Retinal pigment epithelial cell (primary cell): Measurements from ENCODE around the gene CHRFAM7A.
"Not testable (repeated sequence)": the region's sequence is repeated elsewhere in the genome, so short reads cannot be mapped to it uniquely, and the experiment has no call there.

ENCODE experiments used
- DNase-seq: peaks from one replicate; pipeline ENCODE4 v3.0.0-alpha.2; 2010; ENCODE audit warnings: low read depth
- H3K4me3 ChIP-seq: 2 replicates; pipeline ENCODE4 v1.5.1; 2011; ENCODE audit warnings: mild to moderate bottlenecking, low read length, control low read depth, moderate library complexity

Gene CHRFAM7A

DNA sequence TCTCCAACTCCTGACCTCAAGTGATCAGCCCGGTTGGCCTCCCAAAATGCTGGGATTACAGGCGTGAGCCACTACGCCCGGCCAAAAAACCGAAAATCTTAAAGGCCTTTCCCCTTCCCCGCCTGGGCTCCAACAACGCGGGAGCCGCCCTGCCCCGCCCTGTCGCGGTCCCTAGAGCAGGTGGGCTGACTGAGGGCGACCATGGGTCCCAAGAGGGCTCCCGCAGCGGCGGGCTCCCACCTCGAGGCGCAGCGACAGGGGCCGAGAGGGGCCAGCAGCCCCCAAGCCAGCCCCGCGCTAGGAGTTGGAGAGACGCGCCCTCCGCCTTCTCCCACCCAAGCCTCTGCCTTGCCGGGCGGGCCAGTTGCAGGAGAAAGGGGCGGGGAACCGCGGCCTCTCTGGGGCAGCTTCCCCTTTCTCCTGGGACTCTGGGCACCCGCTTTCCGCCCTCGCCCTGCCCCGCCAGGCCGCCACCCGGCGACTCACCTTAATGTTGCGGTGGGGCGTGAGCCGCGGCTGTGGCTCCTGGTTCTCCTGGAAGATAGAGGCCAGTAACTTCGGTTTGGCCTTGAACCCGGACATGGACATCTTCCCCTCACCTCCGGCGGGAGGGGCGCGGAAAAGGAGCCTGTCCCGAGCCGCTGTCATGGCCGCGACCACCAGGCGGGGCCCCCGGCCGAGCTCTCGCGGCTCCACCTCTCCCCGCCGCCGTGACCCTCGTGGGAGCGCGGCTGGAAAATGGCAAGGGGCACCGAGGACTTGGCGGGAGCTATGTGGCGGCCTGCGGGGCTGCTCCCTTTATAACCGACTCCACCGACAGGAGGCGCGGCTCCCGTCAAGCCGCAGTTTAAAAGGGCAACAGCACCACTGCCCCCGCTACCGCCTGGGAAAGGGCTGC lies at the start of gene CHRFAM7A:
Gene CHRFAM7A, minus strand, starts transcription at position 775 of the 898 bp plus-strand sequence. CDS start 10,189 bp downstream, outside the sequence.
- not testable (repeated sequence) for DNase-seq, H3K4me3 ChIP-seq

DNA sequence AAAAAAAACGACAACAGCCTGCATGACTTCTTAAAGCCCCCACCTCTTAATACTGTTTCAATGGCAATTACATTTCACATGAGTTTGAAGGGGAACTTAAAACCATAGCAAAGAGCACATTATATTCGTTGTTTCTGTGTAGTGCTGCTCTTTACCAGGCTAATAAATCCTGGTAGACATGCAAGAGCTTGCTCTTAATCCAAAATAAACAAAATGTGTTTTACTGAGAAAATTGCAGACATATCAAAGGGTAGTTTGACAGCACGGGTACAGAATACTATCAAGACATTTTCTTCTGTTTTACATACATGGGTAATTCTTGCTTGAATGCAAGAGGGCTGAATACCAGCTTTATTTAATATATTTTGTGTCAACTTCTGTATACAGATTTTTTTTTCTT lies 45.0 kb upstream of the CHRFAM7A start:
- H3K4me3 ChIP-seq, DNase-seq: not testable (repeated sequence)

DNA sequence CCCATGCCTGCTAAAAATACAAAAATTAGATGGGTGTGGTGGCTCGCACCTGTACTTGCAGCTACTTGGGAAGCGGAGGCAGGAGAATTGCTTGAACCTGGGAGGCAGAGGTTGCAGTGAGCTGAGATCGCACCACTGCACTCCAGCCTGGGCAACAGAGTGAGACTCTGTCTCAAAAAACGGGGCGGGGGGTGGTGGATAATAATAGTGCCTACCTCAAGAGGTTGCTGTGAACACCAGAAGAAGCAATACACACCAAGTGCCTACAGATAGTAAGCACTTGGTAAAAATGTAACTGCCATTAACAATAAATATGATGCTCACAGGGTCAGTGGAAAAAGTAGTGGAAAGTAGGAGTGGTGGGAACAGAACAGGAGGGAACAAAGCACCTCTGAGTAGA lies 42.5 kb upstream of the CHRFAM7A start:
- not testable (repeated sequence) for H3K4me3 ChIP-seq, DNase-seq

DNA sequence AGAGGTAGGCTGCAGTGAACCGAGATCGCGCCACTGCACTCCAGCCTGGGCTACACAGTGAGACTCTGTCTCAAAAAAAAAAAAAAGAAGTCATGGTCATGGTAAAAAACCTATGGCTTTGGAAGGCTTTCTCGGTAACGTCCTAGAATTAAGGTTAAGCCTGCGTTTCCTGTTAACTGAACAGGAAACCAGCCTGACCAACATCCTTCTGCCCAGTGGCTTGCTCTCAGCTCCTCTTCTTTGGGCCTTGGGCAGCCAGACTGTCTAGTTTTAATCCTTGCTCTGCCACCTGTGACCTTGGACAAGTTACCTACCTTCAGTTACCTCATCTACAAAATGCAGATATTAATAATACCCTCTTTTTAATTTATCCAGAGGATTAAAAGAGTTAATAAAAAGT lies 27.4 kb upstream of the CHRFAM7A start:
- DNase-seq, H3K4me3 ChIP-seq: not testable (repeated sequence)

DNA sequence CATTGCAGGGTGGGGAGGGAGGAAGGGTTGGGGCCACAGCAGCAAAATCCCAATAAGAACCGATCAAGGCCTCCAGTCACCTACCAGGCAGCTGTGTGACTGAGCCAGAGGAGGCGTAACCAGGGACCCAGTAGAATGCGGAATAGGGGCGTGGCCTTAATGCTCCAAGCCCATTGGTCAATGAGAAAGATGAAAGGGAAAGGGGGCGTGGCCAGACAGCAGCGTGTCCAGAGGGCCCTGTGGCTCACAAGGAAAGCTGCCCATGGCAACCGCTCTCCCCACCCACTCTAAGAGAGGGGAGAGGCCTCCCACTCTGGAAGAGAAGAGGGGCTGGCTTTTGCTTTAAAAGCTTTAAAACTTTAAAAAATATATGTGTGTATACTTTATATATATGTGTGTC lies 20.8 kb upstream of the CHRFAM7A start, which contains the start of gene GOLGA8R:
Gene GOLGA8R, minus strand, starts transcription at position 101 of the 400 bp plus-strand sequence. Its CDS starts 98 bp downstream, at position 3.
- not testable (repeated sequence) for DNase-seq

GRCh38 chr15:30407636-30408035 lies 14.3 kb upstream of the CHRFAM7A start:
- DNase-seq, H3K4me3 ChIP-seq: not testable (repeated sequence)

More for the DNA sequence above, 20.8 kb upstream of the CHRFAM7A start, which contains the start of gene GOLGA8R:
- H3K4me3 ChIP-seq: not testable (repeated sequence)

DNA sequence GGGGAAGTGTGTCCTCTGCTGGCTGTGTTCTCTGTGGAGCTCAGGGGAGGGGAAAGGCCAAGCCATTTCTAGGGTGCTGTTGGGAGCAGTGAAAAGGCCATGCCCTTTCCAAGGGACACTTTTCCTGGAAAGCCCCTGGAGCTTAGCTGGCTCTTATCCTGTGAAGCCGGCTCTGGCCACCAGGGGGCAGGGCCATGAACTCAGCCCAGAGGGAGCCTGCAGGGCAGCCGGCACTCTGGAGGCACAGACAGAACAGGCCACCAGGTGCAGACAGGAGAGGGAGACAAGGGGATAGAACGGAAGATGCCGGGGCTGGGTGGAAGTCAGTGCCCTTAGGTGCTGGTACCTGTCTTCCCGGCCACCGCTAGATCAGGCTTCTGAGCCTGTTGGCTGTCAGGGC lies 5.6 kb upstream of the CHRFAM7A start:
- DNase-seq, H3K4me3 ChIP-seq: not testable (repeated sequence)

GRCh38 chr15:30393664-30393991 lies 288 bp upstream of the CHRFAM7A start:
- DNase-seq, H3K4me3 ChIP-seq: not testable (repeated sequence)

GRCh38 chr15:30386318-30386887 lies 6.9 kb downstream of the CHRFAM7A start:
- not testable (repeated sequence) for DNase-seq, H3K4me3 ChIP-seq

DNA sequence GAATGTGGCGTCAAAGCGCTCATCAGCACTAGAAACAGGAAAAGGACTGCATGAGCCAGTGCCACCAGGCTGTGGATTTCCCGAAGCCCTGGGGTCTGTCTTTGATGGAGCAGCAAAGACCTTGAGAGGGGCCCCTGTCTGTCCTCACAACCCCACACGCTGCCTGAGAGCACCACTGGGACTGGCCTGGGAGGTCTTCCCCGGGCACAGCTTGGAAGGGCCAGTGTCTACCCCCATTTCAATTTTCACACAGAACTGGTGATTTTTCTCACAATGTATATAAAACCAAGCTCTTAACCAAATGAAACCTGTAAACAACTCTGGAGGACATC lies 16.3 kb downstream of the CHRFAM7A start:
- not testable (repeated sequence) for DNase-seq

GRCh38 chr15:30376375-30377081 lies 16.8 kb downstream of the CHRFAM7A start:
- not testable (repeated sequence) for H3K4me3 ChIP-seq, DNase-seq

More for the DNA sequence above, 16.3 kb downstream of the CHRFAM7A start:
- not testable (repeated sequence) for H3K4me3 ChIP-seq

GRCh38 chr15:30375872-30376271 lies 17.5 kb downstream of the CHRFAM7A start:
- H3K4me3 ChIP-seq, DNase-seq: not testable (repeated sequence)

- not testable (repeated sequence) for H3K4me3 ChIP-seq, DNase-seq
These were observed 18.5 kb downstream of the CHRFAM7A start for GRCh38 chr15:30374862-30375261.

GRCh38 chr15:30368271-30368670 lies 25.1 kb downstream of the CHRFAM7A start:
- DNase-seq: not testable (repeated sequence)

DNA sequence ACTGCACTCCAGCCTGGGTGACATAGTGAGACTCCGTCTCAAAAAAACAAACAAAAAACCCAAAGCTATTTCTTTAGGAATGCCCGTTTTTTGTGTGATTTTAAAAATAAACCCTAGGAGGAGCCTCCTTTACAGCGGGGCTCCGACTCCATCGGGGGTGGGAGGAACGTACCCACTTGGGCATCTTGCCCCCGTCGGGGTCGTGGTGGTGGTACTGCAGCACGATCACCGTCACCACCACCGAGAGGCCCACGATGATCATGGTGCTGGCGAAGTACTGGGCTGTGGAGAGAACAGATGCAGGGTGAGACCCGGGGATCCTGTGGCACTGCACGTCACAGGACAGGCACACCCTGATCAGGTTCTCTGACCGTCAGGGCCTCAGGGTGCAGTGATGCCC lies 26.1 kb downstream of the CHRFAM7A start:
- not testable (repeated sequence) for DNase-seq, H3K4me3 ChIP-seq

More at GRCh38 chr15:30368271-30368670, 25.1 kb downstream of the CHRFAM7A start:
- H3K4me3 ChIP-seq: not testable (repeated sequence)

DNA sequence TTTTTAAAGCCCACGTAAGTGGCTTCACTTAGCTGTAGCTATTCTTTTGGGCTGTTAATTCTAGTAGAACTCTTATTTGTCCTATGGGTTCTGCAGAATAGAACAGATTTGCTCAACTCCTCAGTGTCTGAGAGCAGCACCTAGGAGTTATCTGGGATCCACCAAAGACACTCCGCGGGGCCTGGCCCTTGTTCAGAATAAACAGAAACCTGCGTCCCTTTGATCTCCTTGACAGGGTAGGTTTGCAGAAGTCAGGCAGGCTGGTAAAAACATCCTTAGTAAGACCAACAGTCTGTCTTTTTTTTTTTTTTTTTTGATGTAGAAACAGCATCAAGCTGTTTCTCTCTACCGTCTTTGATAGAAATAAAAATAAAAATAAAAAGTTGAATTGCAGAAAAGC lies 31.9 kb downstream of the CHRFAM7A start:
- DNase-seq, H3K4me3 ChIP-seq: not testable (repeated sequence)

- not testable (repeated sequence) for DNase-seq, H3K4me3 ChIP-seq
These were observed 32.4 kb downstream of the CHRFAM7A start for GRCh38 chr15:30360990-30361389.

- DNase-seq, H3K4me3 ChIP-seq: not testable (repeated sequence)
These were observed 38.3 kb downstream of the CHRFAM7A start for GRCh38 chr15:30355043-30355442.

- not testable (repeated sequence) for H3K4me3 ChIP-seq, DNase-seq
These were observed 43.5 kb downstream of the CHRFAM7A start for GRCh38 chr15:30349803-30350202.

DNA sequence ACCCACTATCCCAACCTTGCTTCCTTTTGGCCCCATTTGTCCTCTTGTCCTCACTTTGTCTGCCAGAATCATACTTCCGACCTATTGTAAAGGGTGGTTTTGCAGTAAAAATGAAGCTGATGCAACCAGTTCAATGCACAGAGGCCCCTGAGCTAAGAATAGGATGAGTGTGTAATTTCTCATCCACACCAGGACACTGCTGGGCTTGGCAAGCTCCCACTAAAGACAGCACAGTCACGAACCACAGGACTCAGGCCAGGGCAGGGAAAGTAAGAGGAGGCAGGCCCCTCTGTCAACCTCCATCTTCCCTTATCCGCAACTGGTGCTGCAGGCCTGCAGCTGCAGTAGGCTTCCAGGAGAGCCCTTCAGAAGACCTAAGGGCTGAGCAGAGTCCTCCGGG lies 56.8 kb downstream of the CHRFAM7A start:
- H3K4me3 ChIP-seq, DNase-seq: not testable (repeated sequence)
